ENCODE results near the gene GATAD2A. TPM values are rescaled to one million over a fixed set of nuclear protein-coding genes. Genes with fewer than 3 reads are reported as not detected.

Gene GATAD2A
- total and polyA plus RNA-seq, 2 donors from 2014 or later: 18.0 to 91.0 TPM

DNA sequence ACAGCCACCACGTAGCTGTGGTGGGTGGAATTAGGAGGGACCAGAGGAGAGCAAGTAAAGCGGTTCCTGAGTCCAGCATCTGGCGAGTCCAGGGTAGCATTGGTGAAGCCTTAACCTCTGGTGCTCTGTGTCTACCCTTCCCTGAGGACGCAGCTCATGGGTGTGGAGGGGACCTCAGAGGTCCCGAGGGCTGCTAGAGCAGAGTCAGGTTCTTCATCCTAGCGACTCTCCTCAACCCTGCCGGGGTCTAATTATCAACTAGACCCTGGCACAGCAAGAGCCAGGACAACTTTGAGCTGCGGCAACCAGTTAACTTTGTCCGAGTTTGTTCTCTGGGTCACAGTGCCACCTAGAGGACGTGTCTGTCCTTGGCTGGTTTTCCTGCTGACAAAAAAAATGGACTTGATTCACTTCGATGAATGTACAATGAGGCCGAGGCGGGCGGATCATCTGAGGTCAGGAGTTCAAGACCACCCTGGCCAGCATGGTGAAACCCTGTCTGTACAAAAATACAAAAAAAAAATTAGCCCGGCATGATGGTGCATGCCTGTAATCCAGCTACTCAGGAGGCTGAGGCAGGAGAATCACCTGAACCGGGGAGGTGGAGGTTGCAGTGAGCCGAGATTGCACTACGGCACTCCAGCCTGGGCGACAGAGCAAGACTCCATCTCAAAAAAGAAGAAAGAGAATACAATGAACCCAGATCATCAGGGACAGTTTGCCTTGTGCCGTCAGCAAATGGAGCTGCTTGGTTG, 84.9 kb downstream of the GATAD2A start:
- Histone ChIP-seq H3K36me3 (ENCODE audit: control insufficient read depth in 2 of 3, insufficient read depth in 3 of 3, low read length in 3 of 3) (peaks cover 0 to 13% (median 12%) of the 10 kb centered on the region in 3 donors), H3K27ac (ENCODE audit: low read depth in 2 of 2, low read length in 2 of 2) (peak overlapping the region; percentile 80 to 91), H3K4me3 (ENCODE audit: low read length in 3 of 3) (peak overlapping the region in 2 of 3 donors; percentile 16 to 43), H3K9ac (ENCODE audit: low read length in 3 of 3) (peak overlapping the region in 1 of 3 donors; percentile 60), H3K4me1 (ENCODE audit: control insufficient read depth in 2 of 3, insufficient read depth in 2 of 3, low read depth in 1 of 3, low read length in 3 of 3) (peaks cover 10 to 47% (median 37%) of the 10 kb centered on the region in 3 donors), H3K9me3 (ENCODE audit: control insufficient read depth in 2 of 3, insufficient read depth in 1 of 3, low read length in 3 of 3) (no peaks in the 10 kb centered on the region), H3K27me3 (ENCODE audit: control insufficient read depth, insufficient read depth, low read length) (no peaks in the 10 kb centered on the region)
- peak; percentile 25 for FAIRE-seq
- intact Hi-C loops (cut with DNase I): loop anchor here (10.0 kb wide), 1 partner anchor 126 kb away; no protein-coding TSS in a partner anchor
- peak; percentile 83 to 96 (median 92) for DNase-seq
- peak; percentile 94 for TF ChIP-seq CTCF (IDR thresholded peaks at IDR 0.05; ENCODE audit: borderline replicate concordance, extremely low read depth, insufficient read depth)

DNA sequence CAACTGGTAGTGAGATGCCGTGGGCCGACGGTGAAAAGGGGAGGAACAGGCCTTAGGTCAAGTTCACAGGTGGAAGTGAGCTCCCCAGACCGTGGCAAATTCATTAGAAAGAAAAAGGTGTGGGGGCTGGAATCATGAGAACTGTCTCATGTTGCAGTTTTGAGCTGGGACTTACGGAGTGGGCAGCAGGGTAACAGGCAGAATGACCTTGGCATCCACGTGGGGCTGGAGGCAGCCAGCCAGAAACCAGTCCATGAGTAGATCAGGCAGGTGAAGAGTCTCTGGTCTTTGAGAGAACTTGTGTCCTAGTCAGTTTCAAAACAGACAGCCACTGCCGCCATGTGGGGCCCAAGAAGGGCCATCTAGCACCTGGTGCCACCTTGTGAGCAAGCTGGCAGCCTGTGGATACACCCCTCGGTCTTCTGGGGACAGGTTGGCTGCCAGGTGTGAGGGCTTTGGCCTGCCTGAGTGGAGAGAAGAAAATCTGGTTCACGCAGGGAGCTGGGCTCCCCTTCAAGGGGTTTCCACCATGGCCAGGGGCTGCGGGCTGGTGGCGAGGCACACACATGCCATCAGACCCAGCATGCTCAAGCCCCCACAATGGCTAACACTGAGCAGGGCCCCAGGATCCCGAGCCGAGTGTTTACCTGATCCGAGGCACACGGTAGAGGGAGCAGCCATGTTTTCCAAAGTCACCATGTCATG, 86.0 kb downstream of the GATAD2A start:
- intact Hi-C loops (cut with DNase I): loop anchor here (10.0 kb wide), 1 partner anchor 127 kb away; no protein-coding TSS in a partner anchor
- DNase-seq (peak in 2 of 5 donors; percentile 34 to 75), FAIRE-seq (no peak)
- TF ChIP-seq CTCF (IDR thresholded peaks at IDR 0.05; ENCODE audit: borderline replicate concordance, extremely low read depth, insufficient read depth): no peak
- Histone ChIP-seq H3K9ac (ENCODE audit: low read length in 3 of 3) (no peak overlapping the region), H3K4me1 (ENCODE audit: control insufficient read depth in 2 of 3, insufficient read depth in 2 of 3, low read depth in 1 of 3, low read length in 3 of 3) (peaks cover 10 to 37% (median 35%) of the 10 kb centered on the region in 3 donors), H3K36me3 (ENCODE audit: control insufficient read depth in 2 of 3, insufficient read depth in 3 of 3, low read length in 3 of 3) (peaks cover 2 to 21% (median 21%) of the 10 kb centered on the region in 3 donors), H3K9me3 (ENCODE audit: control insufficient read depth in 2 of 3, insufficient read depth in 1 of 3, low read length in 3 of 3) (no peaks in the 10 kb centered on the region), H3K27me3 (ENCODE audit: control insufficient read depth, insufficient read depth, low read length) (no peaks in the 10 kb centered on the region), H3K27ac (ENCODE audit: low read depth in 2 of 2, low read length in 2 of 2) (peak overlapping the region in 1 of 2 donors; percentile 24), H3K4me3 (ENCODE audit: low read length in 3 of 3) (no peak overlapping the region)

DNA sequence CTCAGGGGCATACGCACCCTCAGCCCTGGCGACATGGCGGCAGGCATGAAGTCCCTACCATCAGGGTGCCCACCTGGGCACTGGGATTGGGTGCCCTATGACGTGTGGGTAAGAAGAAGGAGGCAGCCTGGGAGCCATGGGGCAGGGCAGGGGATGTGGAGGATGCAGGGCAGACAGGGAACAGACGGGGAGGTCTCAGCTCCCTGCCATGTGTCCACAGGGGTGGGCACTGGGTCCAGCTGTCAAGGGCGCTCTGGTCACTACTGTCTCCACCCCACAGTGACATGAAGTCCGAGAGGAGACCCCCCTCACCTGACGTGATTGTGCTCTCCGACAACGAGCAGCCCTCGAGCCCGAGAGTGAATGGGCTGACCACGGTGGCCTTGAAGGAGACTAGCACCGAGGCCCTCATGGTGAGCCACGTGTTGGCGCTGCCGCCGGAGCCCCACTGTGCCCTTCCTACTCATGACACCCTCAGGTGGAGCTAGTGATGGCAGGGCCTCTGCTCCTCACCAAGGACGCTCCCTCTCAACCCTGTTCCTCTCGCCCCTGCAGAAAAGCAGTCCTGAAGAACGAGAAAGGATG, 86.6 kb downstream of the GATAD2A start:
- peaks cover 10 to 31% (median 29%) of the 10 kb centered on the region in 3 donors for H3K4me1 ChIP-seq (ENCODE audit: control insufficient read depth in 2 of 3, insufficient read depth in 2 of 3, low read depth in 1 of 3, low read length in 3 of 3)
- H3K9ac ChIP-seq (ENCODE audit: low read length in 3 of 3): no peak overlapping the region
- no peak overlapping the region for H3K27ac ChIP-seq (ENCODE audit: low read depth in 2 of 2, low read length in 2 of 2)
- H3K9me3 ChIP-seq (ENCODE audit: control insufficient read depth in 2 of 3, insufficient read depth in 1 of 3, low read length in 3 of 3): no peaks in the 10 kb centered on the region
- peaks cover 2 to 27% (median 22%) of the 10 kb centered on the region in 3 donors for H3K36me3 ChIP-seq (ENCODE audit: control insufficient read depth in 2 of 3, insufficient read depth in 3 of 3, low read length in 3 of 3)
- FAIRE-seq: no peak
- no peak overlapping the region for H3K4me3 ChIP-seq (ENCODE audit: low read length in 3 of 3)
- intact Hi-C loops (cut with DNase I): loop anchor here (10.0 kb wide), 1 partner anchor 127 kb away; no protein-coding TSS in a partner anchor
- TF ChIP-seq CTCF (IDR thresholded peaks at IDR 0.05; ENCODE audit: borderline replicate concordance, extremely low read depth, insufficient read depth): no peak
- DNase-seq: peak in 1 of 5 donors; percentile 79
- H3K27me3 ChIP-seq (ENCODE audit: control insufficient read depth, insufficient read depth, low read length): no peaks in the 10 kb centered on the region

Measured in kidney (tissue), 14 donors.